Testis (tissue), 2 donors: Measurements from ENCODE around the gene SERGEF.

Experiments used
- POLR2A ChIP-seq: fragments of 450-650 bp; IDR thresholded peaks from one replicate; pipeline ENCODE4 v1.6.1; 2017; ENCODE audit warnings: antibody characterized with exemption, mild to moderate bottlenecking, moderate library complexity
- TF ChIP-seq, protein P1 (sequence below), 3 experiments: fragments of 450-650 bp in 2 of 3; fragments of 200-600 bp in 1 of 3; sonication (generic) in 1 of 3; IDR thresholded peaks; one replicate each; pipeline ENCODE4 v1.5.1; 2016 to 2019; ENCODE audit warnings: antibody characterized with exemption in 3 of 3, mild to moderate bottlenecking in 2 of 3, moderate library complexity in 1 of 3

DNA sequence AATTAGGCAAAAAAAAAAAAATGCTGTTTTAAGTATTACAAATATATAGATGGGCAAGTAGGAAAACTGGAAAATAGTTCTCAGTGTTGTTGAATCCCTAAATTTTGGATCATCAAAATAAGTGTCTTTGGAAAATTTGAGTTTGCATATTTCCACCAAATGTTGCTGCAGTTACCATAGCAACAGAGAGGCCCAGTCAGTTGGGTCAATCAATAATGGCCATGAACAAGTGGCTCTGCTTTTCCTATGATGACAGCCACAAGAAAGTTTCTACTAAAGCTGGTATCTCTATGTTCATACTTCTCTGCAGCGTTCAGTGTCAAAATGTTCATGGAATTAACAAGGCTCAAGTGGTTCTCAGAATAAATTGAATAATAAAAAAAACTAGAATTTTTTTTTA lies 79.1 kb downstream of the SERGEF start:
- TF ChIP-seq, protein P1, sequence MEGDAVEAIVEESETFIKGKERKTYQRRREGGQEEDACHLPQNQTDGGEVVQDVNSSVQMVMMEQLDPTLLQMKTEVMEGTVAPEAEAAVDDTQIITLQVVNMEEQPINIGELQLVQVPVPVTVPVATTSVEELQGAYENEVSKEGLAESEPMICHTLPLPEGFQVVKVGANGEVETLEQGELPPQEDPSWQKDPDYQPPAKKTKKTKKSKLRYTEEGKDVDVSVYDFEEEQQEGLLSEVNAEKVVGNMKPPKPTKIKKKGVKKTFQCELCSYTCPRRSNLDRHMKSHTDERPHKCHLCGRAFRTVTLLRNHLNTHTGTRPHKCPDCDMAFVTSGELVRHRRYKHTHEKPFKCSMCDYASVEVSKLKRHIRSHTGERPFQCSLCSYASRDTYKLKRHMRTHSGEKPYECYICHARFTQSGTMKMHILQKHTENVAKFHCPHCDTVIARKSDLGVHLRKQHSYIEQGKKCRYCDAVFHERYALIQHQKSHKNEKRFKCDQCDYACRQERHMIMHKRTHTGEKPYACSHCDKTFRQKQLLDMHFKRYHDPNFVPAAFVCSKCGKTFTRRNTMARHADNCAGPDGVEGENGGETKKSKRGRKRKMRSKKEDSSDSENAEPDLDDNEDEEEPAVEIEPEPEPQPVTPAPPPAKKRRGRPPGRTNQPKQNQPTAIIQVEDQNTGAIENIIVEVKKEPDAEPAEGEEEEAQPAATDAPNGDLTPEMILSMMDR (IDR thresholded peaks at IDR 0.05): no peak
- no peak for TF ChIP-seq POLR2A
